Hepatocyte (in vitro differentiated cells): ENCODE results near the gene CTNND2.
"Not testable (repeated sequence)": the region's sequence is repeated elsewhere in the genome, so short reads cannot be mapped to it uniquely, and the experiment has no call there.

ENCODE experiments used
- EZH2phosphoT487 ChIP-seq: fragments of 200-600 bp; sonication (generic); IDR thresholded peaks from one replicate; pipeline ENCODE4 v1.6.1; 2018; ENCODE audit warnings: antibody characterized with exemption, mild to moderate bottlenecking, low read depth, moderate library complexity; ENCODE audit not compliant: unreplicated experiment, severe bottlenecking
- TF ChIP-seq, protein P1 (sequence below): fragments of 200-600 bp; sonication (generic); IDR thresholded peaks from 2 replicates; pipeline ENCODE4 v1.5.1; 2016; ENCODE audit warnings: antibody characterized with exemption, mild to moderate bottlenecking; ENCODE audit not compliant: poor library complexity

DNA sequence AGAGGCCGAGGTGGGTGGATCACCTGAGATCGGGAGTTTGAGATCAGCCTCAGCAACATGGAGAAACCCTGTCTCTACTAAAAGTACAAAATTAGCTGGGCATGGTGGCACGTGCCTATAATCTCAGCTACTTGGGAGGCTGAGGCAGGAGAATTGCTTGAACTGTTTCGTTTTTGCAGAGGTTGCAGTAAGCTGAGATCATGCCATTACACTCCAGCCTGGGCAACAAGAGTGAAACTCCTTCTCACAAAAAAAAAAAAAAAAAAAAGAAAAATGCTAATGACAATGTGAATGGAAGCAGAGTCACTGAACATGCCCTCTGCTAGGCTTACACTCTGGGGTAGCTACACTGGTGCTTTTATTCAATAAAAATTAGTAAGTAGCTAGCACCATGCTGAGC is 899.7 kb downstream of the CTNND2 start:
- TF ChIP-seq, protein P1, sequence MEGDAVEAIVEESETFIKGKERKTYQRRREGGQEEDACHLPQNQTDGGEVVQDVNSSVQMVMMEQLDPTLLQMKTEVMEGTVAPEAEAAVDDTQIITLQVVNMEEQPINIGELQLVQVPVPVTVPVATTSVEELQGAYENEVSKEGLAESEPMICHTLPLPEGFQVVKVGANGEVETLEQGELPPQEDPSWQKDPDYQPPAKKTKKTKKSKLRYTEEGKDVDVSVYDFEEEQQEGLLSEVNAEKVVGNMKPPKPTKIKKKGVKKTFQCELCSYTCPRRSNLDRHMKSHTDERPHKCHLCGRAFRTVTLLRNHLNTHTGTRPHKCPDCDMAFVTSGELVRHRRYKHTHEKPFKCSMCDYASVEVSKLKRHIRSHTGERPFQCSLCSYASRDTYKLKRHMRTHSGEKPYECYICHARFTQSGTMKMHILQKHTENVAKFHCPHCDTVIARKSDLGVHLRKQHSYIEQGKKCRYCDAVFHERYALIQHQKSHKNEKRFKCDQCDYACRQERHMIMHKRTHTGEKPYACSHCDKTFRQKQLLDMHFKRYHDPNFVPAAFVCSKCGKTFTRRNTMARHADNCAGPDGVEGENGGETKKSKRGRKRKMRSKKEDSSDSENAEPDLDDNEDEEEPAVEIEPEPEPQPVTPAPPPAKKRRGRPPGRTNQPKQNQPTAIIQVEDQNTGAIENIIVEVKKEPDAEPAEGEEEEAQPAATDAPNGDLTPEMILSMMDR, result not testable (repeated sequence)
- not testable (repeated sequence) for TF ChIP-seq EZH2phosphoT487
